SK-MEL-5 (cell line): Measurements from ENCODE around the gene LAGE3. TPM values are rescaled to one million over a fixed set of nuclear protein-coding genes. Genes with fewer than 3 reads are reported as not detected.

Source experiments
- DNase-seq: peaks from one replicate; pipeline ENCODE4 v3.0.0-alpha.2; 2016; ENCODE audit warnings: low read depth, low spot score
- in situ Hi-C: cut with HindIII; loops from 2 replicates; pipeline ENCODE4 v1.10.0; 2016; ENCODE audit warnings: low sequenced_read_pairs, high pct_unique_total_duplicates, low pct_unique_long_range_greater_than_20kb
- polyA plus RNA-seq, 2 experiments: library from polyadenylated mRNA; depleted of rRNA; stranded (reverse); fragments of >200 nt; gene quantifications; 2 replicates each; pipeline ENCODE4 v1.2.3, GENCODE V29; 2015
- total RNA-seq: library from RNA; depleted of rRNA; stranded (reverse); fragments of >200 nt; shearing (Covaris generic); gene quantifications from 2 replicates; pipeline ENCODE4 v1.2.3, GENCODE V29; 2014; rRNA removed

LAGE3 gene, protein sequence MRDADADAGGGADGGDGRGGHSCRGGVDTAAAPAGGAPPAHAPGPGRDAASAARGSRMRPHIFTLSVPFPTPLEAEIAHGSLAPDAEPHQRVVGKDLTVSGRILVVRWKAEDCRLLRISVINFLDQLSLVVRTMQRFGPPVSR
- total RNA-seq: 47.7 and 58.6 TPM in 2 replicates
- 51.0 and 84.0 TPM in 2 replicates for polyA plus RNA-seq (2015; cell fraction: cytosol; rRNA removed)
- 2.1 and 10.0 TPM in 2 replicates for polyA plus RNA-seq (2015; cell fraction: nucleus; rRNA removed)

DNA sequence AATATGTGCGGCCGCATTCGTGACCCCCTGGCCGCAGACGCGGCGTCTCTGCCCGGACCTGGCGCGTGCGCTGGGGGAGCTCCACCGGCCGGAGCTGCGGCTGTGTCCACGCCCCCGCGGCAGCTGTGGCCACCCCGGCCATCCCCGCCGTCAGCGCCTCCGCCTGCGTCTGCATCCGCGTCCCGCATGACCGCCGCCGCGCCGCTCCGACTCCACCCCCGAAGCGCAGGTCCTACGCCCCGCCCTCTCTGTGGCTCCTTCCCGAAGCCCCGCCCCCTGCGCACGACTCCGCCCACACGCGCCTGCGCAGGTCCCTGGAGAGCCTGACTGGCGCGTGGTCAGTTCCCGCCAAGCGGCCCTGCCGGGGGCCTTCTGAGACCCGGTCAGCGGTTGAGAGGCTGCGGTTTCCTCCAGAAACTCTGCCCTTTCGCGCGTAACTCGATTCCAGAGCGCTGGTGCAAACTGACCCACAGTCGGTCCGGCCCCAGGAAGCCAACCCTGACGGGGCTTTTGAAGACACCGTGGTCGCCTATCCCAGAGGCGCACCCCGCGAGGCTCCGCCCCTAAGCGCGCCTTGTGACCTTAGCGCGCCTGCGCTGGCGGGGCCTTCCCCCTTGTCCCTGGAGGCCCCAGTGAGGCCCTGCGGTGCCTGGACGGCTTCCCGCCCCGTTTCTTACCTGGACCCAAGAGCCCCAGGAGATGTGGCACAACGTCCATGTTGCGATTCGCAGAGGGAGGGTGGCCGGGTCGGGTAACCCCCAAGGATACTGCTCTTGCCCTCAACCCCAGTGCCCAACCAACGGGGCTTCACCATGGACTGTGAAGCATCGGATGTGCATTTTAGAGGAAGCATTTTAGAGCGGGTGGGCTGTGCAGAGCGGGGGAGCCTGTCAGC lies at the start of gene LAGE3:
Gene LAGE3, minus strand, starts transcription at position 554 of the 895 bp plus-strand sequence. Its CDS starts 366 bp downstream, at position 188.
- peak; percentile 86 for DNase-seq
- in situ Hi-C loops: no loop called here

DNA sequence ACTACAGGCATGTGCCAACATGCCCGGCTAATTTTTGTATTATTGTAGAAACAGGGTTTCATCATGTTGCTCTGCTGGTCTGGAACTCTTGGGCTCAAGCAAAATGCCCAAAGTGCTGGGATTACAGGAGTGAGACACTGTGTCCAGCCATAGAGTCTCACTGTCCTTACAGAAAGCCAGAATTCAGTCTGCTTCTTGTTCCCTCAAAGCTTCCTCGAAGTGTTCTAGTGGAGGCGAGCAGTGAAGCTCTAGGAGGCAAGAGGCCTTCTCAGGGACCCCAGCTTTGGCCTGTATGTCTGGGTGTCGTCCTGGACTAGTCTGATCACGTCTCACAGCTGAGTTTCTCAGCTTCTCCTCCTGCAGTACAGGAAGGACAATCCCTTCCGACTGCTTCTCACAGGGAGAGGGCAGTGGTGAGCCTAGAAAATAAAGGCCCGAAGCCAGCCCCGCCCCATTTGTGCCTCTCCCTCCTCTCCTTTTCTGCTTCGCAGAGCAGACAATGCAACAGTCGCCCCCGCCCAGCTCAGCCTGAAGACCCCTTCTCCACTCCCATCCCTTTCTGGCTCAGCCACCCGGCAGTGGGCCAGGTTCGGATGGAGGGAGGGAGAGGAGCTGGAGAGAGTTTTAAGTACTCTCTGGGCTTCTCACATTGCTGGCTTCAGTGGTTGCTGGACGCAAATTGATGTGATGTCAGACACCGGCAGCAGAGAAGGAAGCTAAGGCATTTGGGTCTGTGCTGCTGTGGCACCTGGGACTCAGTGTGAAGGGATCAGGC lies 48.0 kb upstream of the LAGE3 start:
- in situ Hi-C loops: no loop called here
- DNase-seq: peak; percentile 78

DNA sequence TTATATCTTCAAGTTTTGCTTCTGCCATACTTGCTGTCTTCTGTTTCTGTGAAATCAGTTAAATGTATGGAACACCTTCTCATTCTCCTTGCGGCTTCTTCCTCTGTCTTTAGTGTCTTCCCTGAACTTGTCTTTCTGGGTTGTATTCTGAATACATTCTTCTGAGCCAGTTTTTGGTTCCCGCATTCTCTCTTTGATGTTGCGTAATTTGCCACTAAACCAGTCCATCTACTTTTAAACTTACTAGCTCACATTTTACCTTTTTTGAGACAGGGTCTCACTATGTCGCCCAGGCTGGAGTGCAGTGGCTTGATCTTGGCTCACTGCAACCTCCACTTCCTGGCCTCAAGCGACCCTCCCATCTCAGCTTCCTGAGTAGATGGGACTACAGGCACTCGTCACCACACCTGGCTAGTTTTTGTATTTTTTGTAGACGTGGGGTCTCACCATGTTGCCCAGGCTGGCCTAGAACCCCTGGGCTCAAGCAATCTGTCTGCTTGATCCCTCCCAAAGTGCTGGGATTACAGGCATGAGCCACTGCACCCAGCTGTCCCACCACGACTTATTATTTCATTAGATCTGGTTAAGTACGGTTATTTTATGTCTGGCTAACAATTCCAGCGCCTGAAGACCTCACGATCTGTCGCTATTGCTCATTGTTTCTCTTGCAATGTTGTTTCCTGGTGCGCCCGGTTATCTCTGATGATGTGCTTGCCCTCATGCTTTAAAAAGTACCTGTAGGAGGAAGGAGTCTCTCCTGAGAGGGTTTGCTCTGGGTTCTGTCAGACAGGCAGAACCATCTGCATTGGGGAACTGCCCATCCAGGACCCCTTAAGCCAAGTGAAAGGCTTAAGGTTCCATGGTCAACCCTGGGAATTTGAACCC lies 46.8 kb upstream of the LAGE3 start:
- in situ Hi-C loops: no loop called here
- no peak for DNase-seq

GRCh38 chrX:154519389-154519788 lies 40.3 kb upstream of the LAGE3 start:
- in situ Hi-C loops: no loop called here
- DNase-seq: no peak

DNA sequence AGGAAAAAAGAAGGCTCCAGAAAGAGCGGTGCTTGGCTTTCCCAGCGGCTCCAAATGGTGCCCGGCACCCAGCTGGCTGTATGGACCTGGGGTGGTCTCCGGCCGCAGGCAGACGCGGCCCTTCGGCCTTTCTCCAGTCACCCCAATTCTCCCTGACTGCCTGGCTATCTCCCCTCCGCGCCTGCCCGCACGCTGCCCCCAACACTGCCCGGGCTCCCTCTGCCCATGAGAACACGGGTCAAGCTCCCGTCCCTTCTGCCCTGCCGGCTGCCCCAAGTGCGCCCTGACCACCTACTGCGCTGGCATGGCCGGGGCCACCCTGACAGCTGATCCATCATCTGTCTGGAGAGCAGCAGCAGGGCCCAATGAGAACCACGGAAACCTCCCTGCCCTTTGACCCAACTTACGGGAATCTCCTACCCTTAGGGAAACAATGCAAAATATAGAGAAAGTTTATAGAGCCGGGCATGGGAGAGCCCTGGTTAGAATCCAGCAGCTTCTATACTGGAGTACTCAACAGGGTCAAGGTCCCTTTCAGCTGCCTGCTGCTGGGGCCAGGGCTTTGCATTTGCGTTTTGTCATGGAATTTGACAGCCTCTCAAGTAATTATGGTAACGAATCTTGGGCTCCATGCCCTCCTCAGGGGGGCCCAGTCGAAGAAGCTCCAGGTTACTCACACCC lies 38.2 kb upstream of the LAGE3 start:
- no peak for DNase-seq
- in situ Hi-C loops: no loop called here

- in situ Hi-C loops: no loop called here
Observed at GRCh38 chrX:154516656-154517100, 37.6 kb upstream of the LAGE3 start.

DNA sequence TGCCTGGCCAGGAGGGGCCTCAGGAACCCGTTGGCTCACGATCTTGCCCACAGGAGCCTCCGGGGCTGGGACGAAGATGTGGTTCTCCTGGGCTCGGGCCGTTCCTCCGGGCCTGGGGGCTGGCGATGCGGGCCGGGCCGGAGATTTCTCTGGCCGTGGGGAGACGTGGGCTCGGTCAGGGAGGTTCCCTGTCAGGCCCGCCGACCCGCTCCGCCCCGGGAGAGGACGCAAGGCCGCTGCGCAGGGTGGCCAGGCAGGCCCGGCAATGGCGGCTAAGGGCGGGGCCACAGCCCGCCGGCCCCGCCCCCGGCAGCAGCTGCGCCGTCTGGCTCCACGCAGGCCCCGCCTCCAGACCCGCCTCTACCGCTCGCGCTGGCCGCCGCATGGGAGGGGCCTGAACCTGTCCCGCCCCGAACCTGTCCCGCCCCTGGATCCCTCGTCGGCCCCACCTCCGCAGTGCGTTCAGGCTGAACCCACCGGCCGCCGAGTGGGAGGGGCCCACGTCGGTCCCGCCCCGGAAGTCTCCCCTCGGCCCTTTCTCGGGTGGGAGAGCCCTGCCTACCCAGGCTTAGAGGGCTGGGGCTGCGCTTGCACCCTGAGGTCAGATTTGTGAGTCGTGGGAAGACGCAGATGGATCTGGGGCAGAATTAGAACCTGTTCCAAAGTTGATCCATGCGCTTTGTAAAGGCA lies 37.0 kb upstream of the LAGE3 start, which contains the start of gene FAM3A:
Gene FAM3A, minus strand, starts transcription at position 267 of the 690 bp plus-strand sequence. CDS start 460 bp downstream, outside the sequence.
- in situ Hi-C loops: no loop called here
- DNase-seq: peak; percentile 82

More at GRCh38 chrX:154516656-154517100, 37.6 kb upstream of the LAGE3 start:
- DNase-seq: no peak

GRCh38 chrX:154515090-154515965 lies 36.2 kb upstream of the LAGE3 start:
- DNase-seq: no peak
- in situ Hi-C loops: no loop called here

DNA sequence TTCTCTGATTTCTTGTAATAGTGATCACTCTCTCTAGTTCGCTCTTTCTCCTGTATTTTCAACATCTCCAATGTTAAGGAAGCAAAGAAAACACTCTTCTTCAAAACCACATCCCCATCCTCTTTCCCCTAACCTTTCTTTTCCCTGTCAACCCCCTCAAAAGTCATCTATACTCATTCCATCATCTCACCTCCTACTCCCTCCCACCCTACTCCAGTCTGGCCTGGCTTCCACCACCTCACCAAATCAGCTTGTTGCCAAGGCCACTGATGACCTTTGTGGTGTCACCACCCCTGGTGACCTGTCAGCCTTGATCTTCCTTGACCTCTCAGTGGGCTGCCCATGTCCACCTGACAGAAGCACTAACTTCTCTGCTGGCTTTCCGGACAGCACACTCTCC lies 34.6 kb upstream of the LAGE3 start:
- in situ Hi-C loops: no loop called here
- DNase-seq: no peak

- in situ Hi-C loops: no loop called here
- DNase-seq: no peak
Observed at GRCh38 chrX:154512879-154513553, 33.9 kb upstream of the LAGE3 start.

DNA sequence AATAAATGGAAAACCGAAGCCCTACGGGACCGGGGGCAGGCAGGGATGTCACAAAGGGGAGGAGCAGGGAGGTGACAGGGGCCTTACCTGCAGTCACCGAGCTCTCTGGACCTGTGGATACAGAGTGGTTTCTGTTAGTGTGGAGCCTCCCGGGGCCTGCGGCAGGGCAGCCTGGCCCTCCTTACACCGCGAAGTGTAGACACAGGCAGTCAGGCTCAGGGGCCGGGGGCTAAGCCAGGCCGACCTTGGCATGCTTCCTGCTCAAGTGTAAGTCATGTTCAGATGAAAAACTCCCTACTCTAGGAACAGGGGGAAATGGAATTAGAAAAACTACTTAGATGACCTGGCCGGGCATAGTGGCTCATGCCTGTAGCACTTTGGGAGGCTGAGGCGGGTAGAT lies 32.7 kb upstream of the LAGE3 start:
- in situ Hi-C loops: no loop called here
- DNase-seq: no peak

GRCh38 chrX:154509455-154509854 lies 30.4 kb upstream of the LAGE3 start:
- no peak for DNase-seq
- in situ Hi-C loops: no loop called here

GRCh38 chrX:154508384-154508745 lies 29.3 kb upstream of the LAGE3 start:
- no peak for DNase-seq
- in situ Hi-C loops: no loop called here

GRCh38 chrX:154507673-154508383 lies 28.7 kb upstream of the LAGE3 start:
- in situ Hi-C loops: no loop called here
- DNase-seq: no peak
